H1 (cell line): ENCODE results near the gene SPTSSB. TPM values are rescaled to one million over a fixed set of nuclear protein-coding genes. Genes with fewer than 3 reads are reported as not detected.

ENCODE experiments used
- CHD2 ChIP-seq: IDR thresholded peaks from 2 replicates; pipeline ENCODE4 v1.6.1; 2012; ENCODE audit warnings: low read length, improper control_type of control experiment
- CHD7 ChIP-seq: fragments of 300-600 bp; sonication (generic); IDR thresholded peaks from 2 replicates; pipeline ENCODE4 v1.7.1; 2012; ENCODE audit warnings: low read length, moderate library complexity, mild to moderate bottlenecking, inconsistent platforms; ENCODE audit not compliant: insufficient replicate concordance
- E2F6 ChIP-seq: IDR thresholded peaks from 2 replicates; pipeline ENCODE4 v1.6.1; 2012; ENCODE audit warnings: inconsistent platforms
- EGR1 ChIP-seq: IDR thresholded peaks from 2 replicates; pipeline ENCODE4 v1.6.1; 2011; ENCODE audit warnings: low read depth, low read length, borderline replicate concordance
- MAFK ChIP-seq: IDR thresholded peaks from 2 replicates; pipeline ENCODE4 v1.6.1; 2012; ENCODE audit warnings: low read depth, mild to moderate bottlenecking, improper control_type of control experiment, low read length
- SIRT6 ChIP-seq: IDR thresholded peaks from one replicate; pipeline ENCODE4 v1.7.1; 2012; ENCODE audit warnings: low read length, inconsistent platforms
- SP2 ChIP-seq: IDR thresholded peaks from 2 replicates; pipeline ENCODE4 v1.6.1; 2012; ENCODE audit warnings: mild to moderate bottlenecking, low read length, inconsistent platforms
- TAF1 ChIP-seq: IDR thresholded peaks from 2 replicates; pipeline ENCODE4 v1.6.1; 2011; ENCODE audit warnings: mild to moderate bottlenecking, low read depth, low read length
- USF2 ChIP-seq: IDR thresholded peaks from 2 replicates; pipeline ENCODE4 v1.6.1; 2011; ENCODE audit warnings: low read length, improper control_type of control experiment
- polyA plus RNA-seq, 7 experiments: library from polyadenylated mRNA; depleted of rRNA in 3 of 7; stranded (reverse) in 5 of 7; unstranded in 2 of 7; fragments of >200 nt in 5 of 7; fragments of 200-250 nt in 2 of 7; gene quantifications; 1 replicate in 5 of 7; 2 replicates in 1 of 7; 4 replicates in 1 of 7; pipeline versions ENCODE4 v1.2.1 to v1.2.3, GENCODE V29; 2011 to 2013; ENCODE audit warnings: missing spikeins in 2 of 7, mixed read lengths in 2 of 7
- total RNA-seq: library from RNA; stranded (reverse); fragmentation: NEBNext Ultra II Directional; extraction: Animal tissue kit (Norgen Biotek cat#: 25700); gene quantifications from 2 replicates; pipeline ENCODE4 v1.2.1, GENCODE V29; 2021

The SPTSSB gene
- total and polyA plus RNA-seq, 2 of the 8 experiments (the other 6 are each of a cell fraction or from before 2014, with no cell fraction given) = 33.4 to 52.5 TPM

GRCh38 chr3:161336661-161337060, 34.7 kb downstream of the SPTSSB start (continued):
- no peak for TF ChIP-seq CHD7
- no peak for TF ChIP-seq E2F6
- TF ChIP-seq SP2 = no peak
- TF ChIP-seq TAF1 = no peak
- no peak for TF ChIP-seq USF2
- TF ChIP-seq EGR1 = no peak
- no peak for TF ChIP-seq CHD2
- no peak for TF ChIP-seq MAFK
- no peak for TF ChIP-seq SIRT6
